MCF 10A (cell line): ENCODE results near the gene RNF150. TPM values are rescaled to one million over a fixed set of nuclear protein-coding genes. Genes with fewer than 3 reads are reported as not detected.
A peak's percentile ranks its signal among the peaks of the same experiment; 100 is the strongest.

ENCODE experiments used
- BruUV-seq: library from RNA; stranded (reverse); fragments of 400-500 nt; replicated peaks from 2 replicates; lab custom pipeline; 2021; lab: Mats Ljungman, UMichigan
- CTCF ChIA-PET: fragments of 300-600 bp; sonication (Branson Sonifier 250); formaldehyde crosslinking; extraction: SDS; loops from one replicate; lab custom pipeline; 2021; ENCODE audit warnings: antibody characterized with exemption, inconsistent platforms; lab: Yijun Ruan, JAX
- POLR2A ChIA-PET: fragments of 300-600, 350-650 bp; sonication (Branson Sonifier 250); formaldehyde crosslinking; extraction: SDS; loops from one replicate; lab custom pipeline; 2020; ENCODE audit warnings: antibody characterized with exemption, inconsistent platforms; lab: Yijun Ruan, JAX
- DNase-seq: peaks from one replicate; pipeline ENCODE4 v3.0.0-alpha.2; 2018; ENCODE audit not compliant: unreplicated experiment
- H3K27ac Mint-ChIP-seq: one replicate; pipeline ENCODE4 v1.8.0; 2022; ENCODE audit warnings: mild to moderate bottlenecking, low read depth, mixed read lengths; ENCODE audit not compliant: unreplicated experiment
- H3K27me3 Mint-ChIP-seq: one replicate; pipeline ENCODE4 v1.8.0; 2022; ENCODE audit warnings: mixed read lengths; ENCODE audit not compliant: insufficient read depth, unreplicated experiment
- H3K36me3 Mint-ChIP-seq: one replicate; pipeline ENCODE4 v1.8.0; 2022; ENCODE audit warnings: mild to moderate bottlenecking, moderate library complexity, mixed read lengths; ENCODE audit not compliant: insufficient read depth, unreplicated experiment
- H3K4me1 Mint-ChIP-seq: one replicate; pipeline ENCODE4 v1.8.0; 2022; ENCODE audit warnings: mixed read lengths; ENCODE audit not compliant: insufficient read depth, unreplicated experiment
- H3K4me3 Mint-ChIP-seq: one replicate; pipeline ENCODE4 v1.8.0; 2022; ENCODE audit warnings: mild to moderate bottlenecking, moderate library complexity, mixed read lengths; ENCODE audit not compliant: unreplicated experiment
- H3K9me3 Mint-ChIP-seq: one replicate; pipeline ENCODE4 v1.8.0; 2022; ENCODE audit warnings: mixed read lengths; ENCODE audit not compliant: unreplicated experiment
- CTCF ChIP-seq: fragments of 200-600 bp; IDR thresholded peaks from one replicate; pipeline ENCODE4 v1.8.0; 2022; ENCODE audit warnings: antibody characterized with exemption, mild to moderate bottlenecking; ENCODE audit not compliant: unreplicated experiment
- intact Hi-C: fragments of 100-400 bp; cut with micrococcal nuclease; formaldehyde crosslinking; loops from 2 replicates; pipeline ENCODE4 v1.14.1; 2022
- total RNA-seq: library from RNA; stranded (reverse); gene quantifications from 2 replicates; pipeline ENCODE4 v1.2.3, GENCODE V29; 2022

RNF150 gene
- total RNA-seq, 1 experiment from 2014 or later = 0.44 TPM

DNA sequence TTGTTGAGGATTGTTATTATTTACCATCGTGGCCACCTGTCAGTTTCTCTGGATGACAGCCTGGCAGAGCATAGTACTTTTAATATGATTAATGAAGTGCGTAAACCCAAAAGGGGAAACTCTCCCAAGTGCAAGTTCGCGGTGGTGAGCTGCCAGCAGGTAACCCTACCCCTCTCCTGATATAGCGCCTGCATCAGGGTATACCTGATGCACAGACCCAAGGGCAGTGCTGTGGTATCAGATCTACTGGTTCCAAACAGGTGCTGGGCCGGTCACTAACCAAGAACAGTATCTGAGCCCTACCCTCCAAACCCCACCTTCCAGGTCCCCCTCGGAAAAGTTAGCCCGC lies 1.6 kb downstream of the RNF150 start:
- intact Hi-C loops = loop anchor here (2.0 kb wide), 1 partner anchor 135 kb away; no protein-coding TSS in a partner anchor
- Mint-ChIP-seq H3K27ac (no peak overlapping the region), H3K27me3 (peaks cover 24% of the 10 kb centered on the region), H3K4me3 (peak overlapping the region; percentile 96), H3K36me3 (no peaks in the 10 kb centered on the region), H3K9me3 (no peaks in the 10 kb centered on the region), H3K4me1 (peaks cover 5% of the 10 kb centered on the region)
- POLR2A ChIA-PET = no interaction called here
- BruUV-seq = no TSS peak
- DNase-seq = no peak
- CTCF ChIA-PET = interaction anchor here (0.6 to 7.5 kb wide), 3 partner anchors 265 to 1429 kb away, joined by 3 to 115 read pairs (median 52); no protein-coding TSS in a partner anchor
- TF ChIP-seq CTCF = no peak

GRCh38 chr4:141130947-141131605 lies 2.2 kb downstream of the RNF150 start:
- intact Hi-C loops = no loop called here
- Mint-ChIP-seq H3K9me3 (no peaks in the 10 kb centered on the region), H3K4me3 (no peak overlapping the region), H3K27ac (no peak overlapping the region), H3K36me3 (no peaks in the 10 kb centered on the region), H3K4me1 (peaks cover 5% of the 10 kb centered on the region), H3K27me3 (peaks cover 18% of the 10 kb centered on the region)
- DNase-seq = no peak
- CTCF ChIA-PET = interaction anchor here (0.6 to 7.5 kb wide), 5 partner anchors 28 to 534 kb away, joined by 3 to 115 read pairs (median 4); no protein-coding TSS in a partner anchor
- BruUV-seq = no TSS peak
- POLR2A ChIA-PET = no interaction called here
- no peak for TF ChIP-seq CTCF

DNA sequence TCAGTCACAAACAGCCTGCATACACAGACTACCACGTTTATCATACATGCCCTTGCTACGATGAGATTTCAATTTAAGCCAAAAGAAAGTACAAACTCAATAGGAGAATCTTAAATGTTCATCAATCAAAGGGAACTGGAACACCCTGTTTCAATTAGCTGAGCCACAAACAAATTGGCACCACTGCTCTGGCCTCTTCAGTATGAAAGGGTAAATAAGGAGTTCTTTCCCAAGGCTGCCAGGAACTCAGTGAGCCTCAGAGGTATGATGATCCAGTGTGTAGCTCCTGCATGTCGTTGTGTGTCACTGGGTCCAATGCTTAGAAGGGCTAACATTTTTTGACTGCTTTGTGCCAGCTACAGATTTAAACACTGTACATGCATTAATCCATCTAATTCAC lies 5.4 kb downstream of the RNF150 start:
- H3K9me3 Mint-ChIP-seq = no peaks in the 10 kb centered on the region
- CTCF ChIA-PET = interaction anchor here (0.6 to 1.3 kb wide), 3 partner anchors 215 to 244 kb away, joined by 3 to 6 read pairs (median 3); no protein-coding TSS in a partner anchor
- no peak overlapping the region for H3K4me3 Mint-ChIP-seq
- no peak for DNase-seq
- no peak for TF ChIP-seq CTCF
- H3K36me3 Mint-ChIP-seq = no peaks in the 10 kb centered on the region
- BruUV-seq = no TSS peak
- H3K27ac Mint-ChIP-seq = no peak overlapping the region
- H3K4me1 Mint-ChIP-seq = peaks cover 5% of the 10 kb centered on the region
- POLR2A ChIA-PET = interaction anchor here (0.6 kb wide), 2 partner anchors 270 to 991 kb away, joined by 3 read pairs; no protein-coding TSS in a partner anchor
- intact Hi-C loops = no loop called here
- no peaks in the 10 kb centered on the region for H3K27me3 Mint-ChIP-seq

DNA sequence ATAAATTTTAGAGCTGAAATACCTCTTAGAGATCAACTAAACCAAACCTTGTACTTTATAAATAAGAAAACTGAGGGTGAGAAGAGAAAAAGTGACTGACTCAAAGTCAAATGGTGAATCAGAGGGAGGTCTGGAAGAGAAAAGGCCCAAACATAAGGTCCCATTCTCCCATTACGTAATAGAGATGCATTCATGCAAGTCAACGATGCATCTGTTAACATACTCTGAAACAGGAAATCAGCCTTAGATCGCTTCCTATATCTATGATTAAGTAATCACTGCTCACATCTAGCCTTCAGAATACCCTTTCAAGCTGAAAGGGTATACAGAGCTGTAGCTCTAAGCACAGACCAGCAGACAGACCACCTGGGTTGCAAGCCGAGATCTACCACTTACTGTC lies 6.5 kb downstream of the RNF150 start:
- H3K4me1 Mint-ChIP-seq = peaks cover under 1% of the 10 kb centered on the region
- H3K4me3 Mint-ChIP-seq = no peak overlapping the region
- DNase-seq = no peak
- no peaks in the 10 kb centered on the region for H3K36me3 Mint-ChIP-seq
- POLR2A ChIA-PET = no interaction called here
- H3K27ac Mint-ChIP-seq = no peak overlapping the region
- H3K9me3 Mint-ChIP-seq = no peaks in the 10 kb centered on the region
- TF ChIP-seq CTCF = no peak
- CTCF ChIA-PET = interaction anchor here (0.5 to 0.7 kb wide), 2 partner anchors 125 to 267 kb away, joined by 3 read pairs; no protein-coding TSS in a partner anchor
- H3K27me3 Mint-ChIP-seq = no peaks in the 10 kb centered on the region
- BruUV-seq = no TSS peak
- intact Hi-C loops = no loop called here
